Measurements from ENCODE around the gene TBL3. TPM values are rescaled to one million over a fixed set of nuclear protein-coding genes. Genes with fewer than 3 reads are reported as not detected.
"Not testable (repeated sequence)": the region's sequence is repeated elsewhere in the genome, so short reads cannot be mapped to it uniquely, and the experiment has no call there.

The TBL3 gene
- total RNA-seq, 2 experiments from 2014 or later: 36.5 to 38.0 TPM

DNA sequence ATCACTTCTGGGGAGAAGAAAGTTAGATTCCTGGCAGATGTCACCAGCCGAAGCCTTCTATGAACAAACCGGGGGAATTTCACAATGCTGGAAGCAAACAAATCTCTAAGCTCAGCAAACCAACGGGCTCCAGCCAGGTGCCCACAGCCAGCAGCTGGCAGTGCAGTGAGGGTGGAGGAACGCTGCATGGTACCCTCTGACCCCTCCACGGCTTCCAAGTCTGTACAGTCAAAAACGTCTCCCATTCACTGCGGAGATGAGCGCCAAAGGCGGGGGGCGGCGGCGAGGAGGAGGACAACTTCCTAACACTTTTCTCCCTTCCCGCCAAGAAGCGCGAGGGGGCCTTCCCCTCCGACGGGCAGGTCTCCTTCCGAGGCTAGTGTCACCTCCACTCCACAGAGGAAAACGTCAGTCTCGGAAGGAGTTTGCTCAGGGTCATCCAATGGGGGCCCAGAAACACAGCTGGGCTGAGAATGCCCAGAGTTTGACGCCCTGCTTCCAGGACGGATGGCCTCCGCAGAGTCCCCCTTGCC, 36.8 kb downstream of the TBL3 start:
- no peaks in the 10 kb centered on the region for H3K9me3 Mint-ChIP-seq
- H3K36me3 Mint-ChIP-seq (ENCODE audit: low read depth): peaks cover 30% of the 10 kb centered on the region
- H3K27ac Mint-ChIP-seq: peak overlapping the region; percentile 89
- H3K27me3 Mint-ChIP-seq (ENCODE audit: low read depth): no peaks in the 10 kb centered on the region
- CTCF ChIA-PET: interaction anchor here (0.6 to 1.3 kb wide), 4 partner anchors 10 to 19 kb away, joined by 3 read pairs; no protein-coding TSS in a partner anchor
- peaks cover 42% of the 10 kb centered on the region for H3K4me1 Mint-ChIP-seq (ENCODE audit: low read depth)
- peak; percentile 77 for DNase-seq
- intact Hi-C loops (cut with micrococcal nuclease): loop anchor here (1.0 to 5.0 kb wide), 3 partner anchors 16 to 151 kb away; partner anchors contain the start of gene RPS2
- H3K4me3 Mint-ChIP-seq: peak overlapping the region; percentile 82

- DNase-seq: no peak
- Mint-ChIP-seq H3K9me3 (no peaks in the 10 kb centered on the region), H3K4me3 (peak overlapping the region; percentile 82), H3K27me3 (ENCODE audit: low read depth) (no peaks in the 10 kb centered on the region), H3K27ac (peak overlapping the region; percentile 89), H3K36me3 (ENCODE audit: low read depth) (peaks cover 30% of the 10 kb centered on the region), H3K4me1 (ENCODE audit: low read depth) (peaks cover 42% of the 10 kb centered on the region)
- intact Hi-C loops (cut with micrococcal nuclease): loop anchor here (1.0 to 5.0 kb wide), 3 partner anchors 17 to 152 kb away; partner anchors contain the start of gene RPS2
- CTCF ChIA-PET: interaction anchor here (0.6 to 1.0 kb wide), 2 partner anchors 12 to 19 kb away, joined by 3 read pairs; no protein-coding TSS in a partner anchor
Observed at GRCh38 chr16:2009164-2009711, 37.4 kb downstream of the TBL3 start.

DNA sequence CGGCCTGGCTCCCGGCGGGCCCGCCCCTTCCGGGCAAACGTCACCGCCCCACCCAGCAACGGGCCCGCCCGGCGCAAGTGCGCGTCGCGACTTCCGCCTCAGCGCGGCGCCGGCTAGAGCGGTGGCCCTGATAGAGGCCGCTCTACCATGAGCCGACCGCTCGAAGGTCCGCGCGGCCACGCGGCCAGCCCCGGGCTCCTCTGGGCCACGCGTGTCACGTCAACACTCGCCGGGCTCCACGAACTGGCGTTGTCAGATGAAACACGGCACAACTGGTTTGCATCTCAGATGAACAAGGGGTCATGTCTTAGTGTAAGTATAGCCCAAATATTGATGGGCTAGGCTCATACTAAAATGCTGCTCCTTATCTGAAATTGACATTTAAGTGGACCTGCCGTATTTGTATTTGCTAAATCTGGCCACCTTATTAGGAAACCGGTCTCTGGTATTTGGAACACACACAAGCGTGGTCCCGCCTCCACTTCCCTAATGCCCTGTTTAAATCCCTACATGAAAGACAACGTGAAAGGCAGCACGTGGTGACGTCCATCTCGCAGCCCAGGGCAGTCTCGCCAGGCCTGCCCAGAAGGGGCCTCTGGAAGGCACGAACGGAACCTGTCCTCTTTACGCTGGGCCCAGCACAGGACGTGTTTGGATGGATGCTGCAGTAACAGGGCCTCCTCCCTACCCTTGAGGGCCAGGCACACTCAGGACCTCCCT, 38.1 kb downstream of the TBL3 start, which contains the start of gene ZNF598:
ZNF598 (minus strand) TSS at position 31 of the 720 bp plus-strand sequence.
- peaks cover 39% of the 10 kb centered on the region for H3K4me1 Mint-ChIP-seq (ENCODE audit: low read depth)
- H3K4me3 Mint-ChIP-seq: peak within 1 kb of the TSS; percentile 88
- intact Hi-C loops (cut with micrococcal nuclease): loop anchor here (1.0 to 5.0 kb wide), 3 partner anchors 18 to 153 kb away; partner anchors contain the start of gene RPS2

GRCh38 chr16:2011726-2012125, 39.9 kb downstream of the TBL3 start:
- H3K27me3 Mint-ChIP-seq (ENCODE audit: low read depth); H3K27ac Mint-ChIP-seq; intact Hi-C loops (cut with micrococcal nuclease); DNase-seq; H3K9me3 Mint-ChIP-seq: not testable (repeated sequence)
- peaks cover 23% of the 10 kb centered on the region for H3K4me1 Mint-ChIP-seq (ENCODE audit: low read depth)
- peak overlapping the region; percentile 24 for H3K4me3 Mint-ChIP-seq
- peaks cover 25% of the 10 kb centered on the region for H3K36me3 Mint-ChIP-seq (ENCODE audit: low read depth)
- CTCF ChIA-PET: interaction anchor here (0.7 to 2.1 kb wide), 5 partner anchors 8 to 29 kb away, joined by 3 to 8 read pairs (median 4); no protein-coding TSS in a partner anchor

More for the DNA sequence above, 38.1 kb downstream of the TBL3 start, which contains the start of gene ZNF598:
- H3K9me3 Mint-ChIP-seq: no peaks in the 10 kb centered on the region
- no peaks in the 10 kb centered on the region for H3K27me3 Mint-ChIP-seq (ENCODE audit: low read depth)
- peaks cover 30% of the 10 kb centered on the region for H3K36me3 Mint-ChIP-seq (ENCODE audit: low read depth)
- H3K27ac Mint-ChIP-seq: peak within 1 kb of the TSS; percentile 89
- peak; percentile 77 for DNase-seq
- CTCF ChIA-PET: no interaction called here

DNA sequence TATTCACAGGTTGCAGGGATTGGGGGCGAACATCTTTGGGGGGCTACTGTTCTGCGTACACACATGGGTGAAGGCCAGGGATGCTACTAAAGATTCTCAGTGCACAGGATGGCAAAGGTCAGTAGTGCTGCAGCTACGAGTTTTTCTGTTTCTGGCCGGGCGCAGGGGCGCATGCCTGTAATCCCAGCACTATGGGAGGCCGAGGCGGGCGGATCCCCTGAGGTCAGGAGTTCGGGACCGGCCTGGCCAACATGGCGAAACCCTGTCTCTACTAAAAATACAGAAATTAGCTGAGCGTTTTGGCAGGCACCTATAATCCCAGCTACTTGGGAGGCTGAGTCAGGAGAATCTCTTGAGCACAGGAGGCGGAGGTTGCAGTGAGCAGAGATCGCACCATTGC, 41.7 kb downstream of the TBL3 start:
- no peaks in the 10 kb centered on the region for H3K9me3 Mint-ChIP-seq
- H3K36me3 Mint-ChIP-seq (ENCODE audit: low read depth): peaks cover 8% of the 10 kb centered on the region
- H3K4me1 Mint-ChIP-seq (ENCODE audit: low read depth): peaks cover 8% of the 10 kb centered on the region
- H3K27ac Mint-ChIP-seq: no peak overlapping the region
- no peak overlapping the region for H3K4me3 Mint-ChIP-seq
- no peak for DNase-seq
- H3K27me3 Mint-ChIP-seq (ENCODE audit: low read depth): peaks cover 2% of the 10 kb centered on the region
- CTCF ChIA-PET: interaction anchor here (0.6 to 1.7 kb wide), 4 partner anchors 9 to 127 kb away, joined by 3 to 5 read pairs (median 4); no protein-coding TSS in a partner anchor
- intact Hi-C loops (cut with micrococcal nuclease): no loop called here

- H3K36me3 Mint-ChIP-seq (ENCODE audit: low read depth): peaks cover under 1% of the 10 kb centered on the region
- H3K4me3 Mint-ChIP-seq: no peak overlapping the region
- peaks cover 6% of the 10 kb centered on the region for H3K27me3 Mint-ChIP-seq (ENCODE audit: low read depth)
- intact Hi-C loops (cut with micrococcal nuclease): no loop called here
- no peak for DNase-seq
- H3K9me3 Mint-ChIP-seq: no peaks in the 10 kb centered on the region
- peaks cover 3% of the 10 kb centered on the region for H3K4me1 Mint-ChIP-seq (ENCODE audit: low read depth)
- H3K27ac Mint-ChIP-seq: no peak overlapping the region
- CTCF ChIA-PET: interaction anchor here (0.8 kb wide), 1 partner anchor 125 kb away, joined by 3 read pairs; no protein-coding TSS in a partner anchor
Observed at GRCh38 chr16:2015117-2015946, 43.5 kb downstream of the TBL3 start.

DNA sequence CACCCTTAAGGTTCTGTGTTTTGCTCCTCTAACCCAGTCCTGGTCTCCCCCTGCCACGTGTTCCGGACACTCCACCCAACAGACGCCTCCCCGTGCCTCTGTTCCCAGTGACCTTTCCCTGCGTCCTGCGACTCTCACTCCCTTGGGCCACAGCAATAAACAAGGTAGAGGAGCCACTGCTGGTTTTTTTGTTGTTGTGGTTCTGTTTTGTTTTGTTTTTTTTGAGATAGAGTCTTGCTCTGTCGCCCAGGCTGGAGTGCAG, 44.0 kb downstream of the TBL3 start:
- peaks cover 2% of the 10 kb centered on the region for H3K4me1 Mint-ChIP-seq (ENCODE audit: low read depth)
- DNase-seq: no peak
- no peak overlapping the region for H3K4me3 Mint-ChIP-seq
- H3K9me3 Mint-ChIP-seq: no peaks in the 10 kb centered on the region
- intact Hi-C loops (cut with micrococcal nuclease): no loop called here
- peaks cover 10% of the 10 kb centered on the region for H3K27me3 Mint-ChIP-seq (ENCODE audit: low read depth)
- H3K36me3 Mint-ChIP-seq (ENCODE audit: low read depth): no peaks in the 10 kb centered on the region
- no peak overlapping the region for H3K27ac Mint-ChIP-seq
- CTCF ChIA-PET: interaction anchor here (0.7 to 3.1 kb wide), 3 partner anchors 12 to 132 kb away, joined by 3 to 16 read pairs (median 4); no protein-coding TSS in a partner anchor

DNA sequence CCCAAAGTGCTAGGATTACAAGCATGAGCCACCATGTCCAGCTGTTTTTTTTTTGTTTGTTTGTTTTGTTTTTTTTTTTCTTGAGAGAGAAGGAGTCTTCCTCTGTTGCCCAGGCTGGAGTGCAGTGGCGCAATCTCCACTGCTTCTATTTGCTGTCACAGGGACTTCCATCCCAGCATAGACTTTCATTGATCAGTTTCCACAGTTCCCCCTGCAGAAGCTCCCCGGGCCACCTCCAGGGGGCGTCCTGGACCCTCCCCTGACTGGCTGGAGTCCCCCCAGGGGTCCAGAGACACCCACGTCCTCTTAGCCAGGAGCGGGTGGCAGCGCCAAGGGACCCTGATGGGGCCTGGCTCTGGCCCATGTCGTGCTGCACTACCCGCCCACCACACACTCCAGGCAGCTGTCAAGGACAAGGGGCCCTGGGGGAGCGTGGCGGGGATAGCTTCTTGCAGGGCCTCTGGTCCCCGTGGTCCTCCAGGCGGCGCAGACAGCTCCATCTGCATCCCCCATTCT, 44.6 kb downstream of the TBL3 start:
- Mint-ChIP-seq H3K4me1 (ENCODE audit: low read depth) (peaks cover 2% of the 10 kb centered on the region), H3K4me3 (no peak overlapping the region), H3K27me3 (ENCODE audit: low read depth) (peaks cover 13% of the 10 kb centered on the region), H3K36me3 (ENCODE audit: low read depth) (no peaks in the 10 kb centered on the region), H3K27ac (no peak overlapping the region), H3K9me3 (no peaks in the 10 kb centered on the region)
- no peak for DNase-seq
- CTCF ChIA-PET: interaction anchor here (0.7 to 3.1 kb wide), 4 partner anchors 9 to 131 kb away, joined by 3 to 16 read pairs (median 4); no protein-coding TSS in a partner anchor
- intact Hi-C loops (cut with micrococcal nuclease): no loop called here

- Mint-ChIP-seq H3K4me3 (no peak within 1 kb of the TSS), H3K4me1 (ENCODE audit: low read depth) (peaks cover 12% of the 10 kb centered on the region), H3K27me3 (ENCODE audit: low read depth) (peaks cover 26% of the 10 kb centered on the region), H3K36me3 (ENCODE audit: low read depth) (no peaks in the 10 kb centered on the region), H3K9me3 (no peaks in the 10 kb centered on the region), H3K27ac (no peak within 1 kb of the TSS)
- CTCF ChIA-PET: interaction anchor here (1.5 to 2.0 kb wide), 2 partner anchors 8 to 121 kb away, joined by 6 to 10 read pairs; no protein-coding TSS in a partner anchor
- intact Hi-C loops (cut with micrococcal nuclease): no loop called here
- no peak for DNase-seq
Observed at GRCh38 chr16:2019518-2019920, 47.7 kb downstream of the TBL3 start, which contains the start of gene NPW. Gene NPW (plus strand): TSS chr16:2019785.

GRCh38 chr16:2019921-2020831, 48.3 kb downstream of the TBL3 start:
- CTCF ChIA-PET: interaction anchor here (0.7 to 2.0 kb wide), 3 partner anchors 9 to 174 kb away, joined by 3 to 10 read pairs (median 6); no protein-coding TSS in a partner anchor
- Mint-ChIP-seq H3K27ac (no peak overlapping the region), H3K27me3 (ENCODE audit: low read depth) (peaks cover 26% of the 10 kb centered on the region), H3K4me1 (ENCODE audit: low read depth) (peaks cover 12% of the 10 kb centered on the region), H3K4me3 (no peak overlapping the region), H3K36me3 (ENCODE audit: low read depth) (no peaks in the 10 kb centered on the region), H3K9me3 (no peaks in the 10 kb centered on the region)
- intact Hi-C loops (cut with micrococcal nuclease): no loop called here
- no peak for DNase-seq
